ENCODE measurements around the gene PIK3CD. TPM values are rescaled to one million over a fixed set of nuclear protein-coding genes. Genes with fewer than 3 reads are reported as not detected.
"Not testable (repeated sequence)": the region's sequence is repeated elsewhere in the genome, so short reads cannot be mapped to it uniquely, and the experiment has no call there.

The PIK3CD gene
- total and polyA plus RNA-seq, 2 donors (not counting 3 experiments of a cell fraction or from before 2014, with no cell fraction given): 3.5 to 5.2 TPM

DNA sequence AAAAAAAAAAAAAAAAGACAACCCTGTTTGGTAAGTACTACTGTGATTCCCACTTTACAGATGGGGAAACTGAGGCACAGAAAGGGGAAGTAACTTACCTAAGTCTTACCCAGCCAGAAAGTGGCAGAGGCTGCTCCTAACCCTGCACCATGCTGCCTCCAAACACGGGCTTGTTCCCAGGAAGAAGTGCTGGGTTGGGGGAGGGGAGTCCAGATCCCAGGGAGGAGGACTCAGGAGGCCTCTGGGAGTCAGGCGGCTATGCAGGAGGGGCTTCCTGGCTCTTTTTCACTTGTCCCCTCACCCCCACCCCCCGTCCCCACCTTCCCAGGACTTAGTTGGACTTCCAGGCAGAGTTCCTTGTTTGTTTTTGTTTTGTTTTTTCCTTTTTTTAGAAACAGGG lies 23.9 kb downstream of the PIK3CD start:
- intact Hi-C loops (cut with micrococcal nuclease) (no loop called here), dilution Hi-C loops (cut with MboI; ENCODE audit: extremely low pct_ligation_motif_present, low sequenced_read_pairs) (no loop called here)
- FAIRE-seq: no peak
- H3K27ac ChIP-seq (ENCODE audit: insufficient read depth, low read depth, low read length): no peak overlapping the region
- H3K27me3 ChIP-seq (ENCODE audit: control insufficient read depth in 2 of 2, insufficient read depth in 2 of 2, low read length in 2 of 2): no peaks in the 10 kb centered on the region
- no peak overlapping the region for H3K4me3 ChIP-seq (replicated peaks in 1 of 3; ENCODE audit: insufficient read depth in 1 of 3, low read depth in 1 of 3, low read length in 3 of 3)
- H4K20me1 ChIP-seq (replicated peaks; ENCODE audit: control insufficient read depth, extremely low read depth, insufficient read depth, low read length): no peaks in the 10 kb centered on the region
- no peaks in the 10 kb centered on the region for H3K79me2 ChIP-seq (ENCODE audit: control insufficient read depth, insufficient read depth, low read length)
- no peak overlapping the region for H2AFZ ChIP-seq (ENCODE audit: low read depth, low read length)
- no peaks in the 10 kb centered on the region for H3K9me3 ChIP-seq (replicated peaks; ENCODE audit: control insufficient read depth, insufficient read depth, low read length)
- no peaks in the 10 kb centered on the region for H3K9me1 ChIP-seq (replicated peaks; ENCODE audit: control insufficient read depth, extremely low read depth, insufficient read depth, low read length)
- H3K36me3 ChIP-seq (ENCODE audit: control insufficient read depth in 2 of 2, extremely low read depth in 1 of 2, insufficient read depth in 2 of 2, low read length in 2 of 2): no peaks in the 10 kb centered on the region
- ChIA-PET CTCF (no interaction called here), POLR2A (no interaction called here)
- H3K9ac ChIP-seq (replicated peaks; ENCODE audit: extremely low read depth, insufficient read depth, low read length): no peak overlapping the region
- no peak for TF ChIP-seq EZH2 (IDR thresholded peaks at IDR 0.05; ENCODE audit: borderline replicate concordance, low read depth, low read length, severe bottlenecking)
- no peak for TF ChIP-seq POLR2AphosphoS5 (IDR thresholded peaks at IDR 0.05; ENCODE audit: insufficient read depth, low read depth, low read length)
- TF ChIP-seq, protein P1, sequence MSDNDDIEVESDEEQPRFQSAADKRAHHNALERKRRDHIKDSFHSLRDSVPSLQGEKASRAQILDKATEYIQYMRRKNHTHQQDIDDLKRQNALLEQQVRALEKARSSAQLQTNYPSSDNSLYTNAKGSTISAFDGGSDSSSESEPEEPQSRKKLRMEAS (IDR thresholded peaks at IDR 0.05; ENCODE audit: insufficient read depth, insufficient read length): no peak
- no peak for TF ChIP-seq MYC (IDR thresholded peaks at IDR 0.05; ENCODE audit: low read depth, low read length)
- TF ChIP-seq, protein P2, sequence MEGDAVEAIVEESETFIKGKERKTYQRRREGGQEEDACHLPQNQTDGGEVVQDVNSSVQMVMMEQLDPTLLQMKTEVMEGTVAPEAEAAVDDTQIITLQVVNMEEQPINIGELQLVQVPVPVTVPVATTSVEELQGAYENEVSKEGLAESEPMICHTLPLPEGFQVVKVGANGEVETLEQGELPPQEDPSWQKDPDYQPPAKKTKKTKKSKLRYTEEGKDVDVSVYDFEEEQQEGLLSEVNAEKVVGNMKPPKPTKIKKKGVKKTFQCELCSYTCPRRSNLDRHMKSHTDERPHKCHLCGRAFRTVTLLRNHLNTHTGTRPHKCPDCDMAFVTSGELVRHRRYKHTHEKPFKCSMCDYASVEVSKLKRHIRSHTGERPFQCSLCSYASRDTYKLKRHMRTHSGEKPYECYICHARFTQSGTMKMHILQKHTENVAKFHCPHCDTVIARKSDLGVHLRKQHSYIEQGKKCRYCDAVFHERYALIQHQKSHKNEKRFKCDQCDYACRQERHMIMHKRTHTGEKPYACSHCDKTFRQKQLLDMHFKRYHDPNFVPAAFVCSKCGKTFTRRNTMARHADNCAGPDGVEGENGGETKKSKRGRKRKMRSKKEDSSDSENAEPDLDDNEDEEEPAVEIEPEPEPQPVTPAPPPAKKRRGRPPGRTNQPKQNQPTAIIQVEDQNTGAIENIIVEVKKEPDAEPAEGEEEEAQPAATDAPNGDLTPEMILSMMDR (IDR thresholded peaks at IDR 0.05; ENCODE audit: extremely low read depth in 1 of 2, insufficient read depth in 1 of 2, low read depth in 1 of 2, low read length in 2 of 2): no peak
- no peak for TF ChIP-seq FOS (IDR thresholded peaks at IDR 0.05; ENCODE audit: borderline replicate concordance, insufficient read depth, low read length)
- no peak for TF ChIP-seq JUN (IDR thresholded peaks at IDR 0.05; ENCODE audit: borderline replicate concordance, insufficient read depth, insufficient read length, low read depth)
- no peak for TF ChIP-seq GATA2 (IDR thresholded peaks at IDR 0.05; ENCODE audit: insufficient read depth, insufficient read length, low read depth, low read length)
- no peak for TF ChIP-seq POLR2A (IDR thresholded peaks at IDR 0.05; ENCODE audit: low read depth, low read length)
- no peak overlapping the region for H3K4me2 ChIP-seq (ENCODE audit: insufficient read depth, low read length)
- no peak for DNase-seq (ENCODE audit: low read depth, low spot score)
- no TSS peak for BruUV-seq (replicated peaks)
- H3K4me1 ChIP-seq (ENCODE audit: control insufficient read depth, extremely low read depth, insufficient read depth, low read length): no peaks in the 10 kb centered on the region

DNA sequence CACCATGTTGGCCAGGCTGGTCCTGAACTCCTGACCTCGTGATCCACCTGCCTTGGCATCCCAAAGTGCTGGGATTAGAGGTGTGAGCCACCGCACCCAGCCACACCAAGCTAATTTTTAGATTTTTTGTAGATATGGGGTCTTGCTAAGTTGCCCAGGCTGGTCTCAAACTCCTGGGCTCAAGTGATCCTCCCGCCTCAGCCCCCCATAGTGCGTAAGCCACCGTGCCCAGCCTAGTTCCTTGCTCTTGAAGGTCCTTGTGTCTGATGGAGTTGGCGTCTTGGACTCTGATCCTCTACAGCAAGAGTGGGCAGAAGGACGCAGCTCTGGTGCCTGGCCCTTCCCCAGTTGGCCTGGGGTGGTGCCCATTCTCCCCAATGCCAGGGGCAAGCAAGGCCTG lies 24.6 kb downstream of the PIK3CD start:
- H3K36me3 ChIP-seq (ENCODE audit: control insufficient read depth in 2 of 2, extremely low read depth in 1 of 2, insufficient read depth in 2 of 2, low read length in 2 of 2); H3K9ac ChIP-seq (replicated peaks; ENCODE audit: extremely low read depth, insufficient read depth, low read length); H3K9me3 ChIP-seq (replicated peaks; ENCODE audit: control insufficient read depth, insufficient read depth, low read length); dilution Hi-C loops (cut with MboI; ENCODE audit: extremely low pct_ligation_motif_present, low sequenced_read_pairs); H4K20me1 ChIP-seq (replicated peaks; ENCODE audit: control insufficient read depth, extremely low read depth, insufficient read depth, low read length); H3K4me1 ChIP-seq (ENCODE audit: control insufficient read depth, extremely low read depth, insufficient read depth, low read length); intact Hi-C loops (cut with micrococcal nuclease); BruUV-seq (replicated peaks); H3K9me1 ChIP-seq (replicated peaks; ENCODE audit: control insufficient read depth, extremely low read depth, insufficient read depth, low read length); DNase-seq (ENCODE audit: low read depth, low spot score); FAIRE-seq; H3K79me2 ChIP-seq (ENCODE audit: control insufficient read depth, insufficient read depth, low read length); H3K27me3 ChIP-seq (ENCODE audit: control insufficient read depth in 2 of 2, insufficient read depth in 2 of 2, low read length in 2 of 2); H3K4me3 ChIP-seq (replicated peaks in 1 of 3; ENCODE audit: insufficient read depth in 1 of 3, low read depth in 1 of 3, low read length in 3 of 3); H2AFZ ChIP-seq (ENCODE audit: low read depth, low read length); POLR2A ChIA-PET; H3K4me2 ChIP-seq (ENCODE audit: insufficient read depth, low read length); CTCF ChIA-PET; H3K27ac ChIP-seq (ENCODE audit: insufficient read depth, low read depth, low read length): not testable (repeated sequence)
